ENCODE data around the gene NBPF3. TPM values are rescaled to one million over a fixed set of nuclear protein-coding genes. Genes with fewer than 3 reads are reported as not detected.

The NBPF3 gene, protein sequence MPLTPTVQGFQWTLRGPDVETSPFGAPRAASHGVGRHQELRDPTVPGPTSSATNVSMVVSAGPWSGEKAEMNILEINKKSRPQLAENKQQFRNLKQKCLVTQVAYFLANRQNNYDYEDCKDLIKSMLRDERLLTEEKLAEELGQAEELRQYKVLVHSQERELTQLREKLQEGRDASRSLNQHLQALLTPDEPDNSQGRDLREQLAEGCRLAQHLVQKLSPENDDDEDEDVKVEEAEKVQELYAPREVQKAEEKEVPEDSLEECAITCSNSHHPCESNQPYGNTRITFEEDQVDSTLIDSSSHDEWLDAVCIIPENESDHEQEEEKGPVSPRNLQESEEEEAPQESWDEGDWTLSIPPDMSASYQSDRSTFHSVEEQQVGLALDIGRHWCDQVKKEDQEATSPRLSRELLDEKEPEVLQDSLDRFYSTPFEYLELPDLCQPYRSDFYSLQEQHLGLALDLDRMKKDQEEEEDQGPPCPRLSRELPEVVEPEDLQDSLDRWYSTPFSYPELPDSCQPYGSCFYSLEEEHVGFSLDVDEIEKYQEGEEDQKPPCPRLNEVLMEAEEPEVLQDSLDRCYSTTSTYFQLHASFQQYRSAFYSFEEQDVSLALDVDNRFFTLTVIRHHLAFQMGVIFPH
- total RNA-seq (2022; extraction: Qiagen RNA extraction; ENCODE audit: low read depth), result 4.9 to 8.3 TPM (median 6.2 TPM) in 5 replicates

DNA sequence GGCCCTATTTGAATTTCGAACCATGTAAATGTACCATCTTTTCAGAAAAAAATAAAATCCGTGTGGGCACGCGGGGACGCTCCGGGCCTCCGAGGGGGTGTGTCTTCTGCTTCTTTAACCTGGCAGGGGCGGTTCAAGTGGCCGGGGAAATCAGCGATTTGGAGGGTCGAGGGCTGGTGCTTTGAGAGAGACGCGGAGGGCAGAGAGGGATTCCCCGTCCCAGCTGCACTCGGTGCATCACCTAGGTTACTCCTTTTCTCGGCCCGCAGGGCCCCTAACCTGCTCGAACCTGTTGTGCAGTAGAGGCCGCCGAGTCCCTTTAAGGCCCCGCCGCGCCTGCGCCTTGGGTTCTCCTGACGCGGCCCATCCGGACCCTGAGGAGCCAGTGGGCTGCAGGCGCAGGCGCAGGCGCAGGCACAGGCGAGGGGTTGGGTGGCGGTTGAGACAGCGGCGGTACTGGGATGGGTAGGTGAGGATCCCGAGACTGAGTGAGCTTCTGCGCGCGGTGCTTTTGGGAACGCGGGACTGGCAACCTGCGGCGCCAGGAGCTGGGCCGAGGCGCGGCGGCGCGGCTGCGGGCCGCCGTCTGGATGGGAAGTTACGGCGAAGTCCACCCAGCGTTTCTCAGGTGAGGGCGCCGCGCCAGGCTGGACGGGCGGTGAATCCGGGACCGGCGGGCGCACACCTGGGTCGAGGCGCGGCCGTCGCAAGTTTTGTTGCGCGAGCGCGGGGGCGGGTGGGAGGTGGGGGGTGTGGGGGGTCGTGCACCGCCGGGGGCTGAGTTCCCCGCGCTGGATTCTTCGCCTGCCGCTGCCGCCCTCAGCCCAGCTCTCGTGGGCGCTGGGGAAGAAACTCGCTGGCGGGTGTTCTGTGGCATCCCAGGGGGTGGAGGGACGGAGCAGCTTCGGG lies at the start of gene NBPF3:
TSS of gene NBPF3 (plus strand) at position 417 of the 909 bp plus-strand sequence. CDS start 4,950 bp downstream, outside the sequence.

DNA sequence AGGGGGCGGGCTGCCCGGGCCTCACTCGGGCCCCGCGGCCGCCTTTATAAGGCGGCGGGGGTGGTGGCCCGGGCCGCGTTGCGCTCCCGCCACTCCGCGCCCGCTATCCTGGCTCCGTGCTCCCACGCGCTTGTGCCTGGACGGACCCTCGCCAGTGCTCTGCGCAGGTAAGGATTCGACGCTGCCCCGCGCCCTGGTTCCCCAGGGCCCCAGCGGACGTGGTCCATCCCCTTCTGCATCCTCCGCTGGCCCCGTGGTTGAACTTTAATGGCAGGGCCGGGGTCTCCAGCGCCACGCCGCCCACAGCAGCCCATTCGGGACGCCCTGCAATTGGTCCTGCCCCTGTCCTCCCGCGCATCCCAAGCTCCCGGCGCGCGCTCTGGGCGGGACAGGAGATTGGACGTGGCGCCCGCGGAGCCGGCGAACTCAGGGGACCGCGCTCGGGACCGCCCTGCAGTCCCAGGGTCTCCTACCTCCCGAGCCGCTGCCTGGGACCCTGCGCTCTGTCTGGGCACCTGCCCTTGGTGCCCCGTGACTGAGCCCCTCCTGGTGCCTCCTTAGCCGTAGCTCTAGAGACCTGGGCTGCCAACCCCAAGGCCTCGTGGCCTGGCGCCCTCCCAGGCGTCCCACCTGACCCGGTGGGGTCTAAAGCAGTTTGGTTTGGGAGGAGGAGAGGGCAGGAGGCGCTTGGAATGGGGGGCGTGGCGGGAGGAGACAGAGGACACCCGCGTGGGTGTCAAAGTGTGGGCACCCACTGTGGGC lies 69.6 kb downstream of the NBPF3 start, which contains the start of gene ALPL:
TSS of gene ALPL (plus strand) at position 73 of the 762 bp plus-strand sequence. CDS start 44,659 bp downstream, outside the sequence.

Other genes with a start within 250 kb of the NBPF3 start
- gene ECE1, start 149.7 kb upstream of the NBPF3 start, total RNA-seq (2022; extraction: Qiagen RNA extraction; ENCODE audit: low read depth), result 51.2 to 68.2 TPM (median 58.4 TPM) in 5 replicates
- gene ALPL, start 69.3 kb downstream of the NBPF3 start, total RNA-seq (2022; extraction: Qiagen RNA extraction; ENCODE audit: low read depth), result 0.15 to 0.43 TPM (median 0.32 TPM) in 5 replicates
- 8.7 to 14.4 TPM (median 12.2 TPM) in 5 replicates for gene RAP1GAP, start 229.2 kb downstream of the NBPF3 start, total RNA-seq (2022; extraction: Qiagen RNA extraction; ENCODE audit: low read depth)